Left ventricle myocardium inferior (tissue), 1 donor: Measurements from ENCODE around the gene NTM. TPM values are rescaled to one million over a fixed set of nuclear protein-coding genes. Genes with fewer than 3 reads are reported as not detected.

ENCODE experiments used
- DNase-seq: peaks from one replicate; pipeline ENCODE4 v3.0.0-alpha.2; 2020
- H3K27ac ChIP-seq: fragments of 200-600 bp; replicated peaks from 2 replicates; pipeline ENCODE4 v1.8.0; 2021
- H3K27me3 ChIP-seq: fragments of 200-600 bp; 2 replicates; pipeline ENCODE4 v1.8.0; 2021; ENCODE audit warnings: low read depth
- H3K36me3 ChIP-seq: fragments of 200-600 bp; 2 replicates; pipeline ENCODE4 v1.8.0; 2021
- H3K4me1 ChIP-seq: fragments of 200-600 bp; 2 replicates; pipeline ENCODE4 v1.8.0; 2021
- H3K4me3 ChIP-seq: fragments of 200-600 bp; 2 replicates; pipeline ENCODE4 v1.8.0; 2021; ENCODE audit warnings: mild to moderate bottlenecking, moderate library complexity
- H3K9me3 ChIP-seq: fragments of 200-600 bp; replicated peaks from 2 replicates; pipeline ENCODE4 v1.8.0; 2021
- intact Hi-C: fragments of 100-400 bp; cut with micrococcal nuclease; formaldehyde crosslinking; loops from one replicate; pipeline ENCODE4 v1.11.0; 2022
- total RNA-seq: library from RNA; stranded (reverse); fragmentation: NEBNext Ultra II Directional; extraction: Animal tissue kit (Norgen Biotek cat#: 25700); gene quantifications from one replicate; pipeline ENCODE4 v1.2.1, GENCODE V29; 2021
- TF ChIP-seq, protein P1 (sequence below): fragments of 200-600 bp; IDR thresholded peaks from 2 replicates; pipeline ENCODE4 v1.8.0; 2021; ENCODE audit warnings: antibody characterized with exemption, mild to moderate bottlenecking, borderline replicate concordance
- donor health status: DM: no; HTN: yes; CAD: no; lungs with severe emphysema.

NTM gene
- total RNA-seq, 1 donor from 2014 or later: 1.0 TPM

DNA sequence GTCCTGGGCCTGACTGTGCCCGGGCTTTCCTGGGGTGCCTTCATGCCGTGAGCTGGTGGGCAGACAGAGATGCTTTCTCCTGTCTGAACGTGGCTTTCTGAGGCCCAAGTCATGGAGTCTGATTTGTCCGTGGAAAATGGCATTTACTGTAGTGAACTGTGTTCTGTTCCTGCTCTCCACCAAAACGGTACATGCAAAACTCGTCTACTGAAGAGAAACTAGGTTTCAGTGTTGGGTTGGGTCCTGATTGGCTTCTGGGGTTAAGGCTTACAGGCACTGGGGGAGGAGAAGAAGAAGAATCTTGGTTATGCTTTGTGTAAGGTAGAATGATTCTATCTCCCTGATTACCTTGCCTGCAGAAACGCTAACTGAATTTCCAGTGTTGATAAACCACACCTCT, 541.7 kb downstream of the NTM start:
- H3K4me3 ChIP-seq: peak overlapping the region; percentile 63

GRCh38 chr11:131913267-131913666, 542.9 kb downstream of the NTM start:
- Histone ChIP-seq H3K4me3 (no peak overlapping the region), H3K9me3 (no peaks in the 10 kb centered on the region), H3K27me3 (peaks cover 97% of the 10 kb centered on the region), H3K4me1 (peaks cover 12% of the 10 kb centered on the region), H3K36me3 (no peaks in the 10 kb centered on the region), H3K27ac (no peak overlapping the region)
- TF ChIP-seq, protein P1, sequence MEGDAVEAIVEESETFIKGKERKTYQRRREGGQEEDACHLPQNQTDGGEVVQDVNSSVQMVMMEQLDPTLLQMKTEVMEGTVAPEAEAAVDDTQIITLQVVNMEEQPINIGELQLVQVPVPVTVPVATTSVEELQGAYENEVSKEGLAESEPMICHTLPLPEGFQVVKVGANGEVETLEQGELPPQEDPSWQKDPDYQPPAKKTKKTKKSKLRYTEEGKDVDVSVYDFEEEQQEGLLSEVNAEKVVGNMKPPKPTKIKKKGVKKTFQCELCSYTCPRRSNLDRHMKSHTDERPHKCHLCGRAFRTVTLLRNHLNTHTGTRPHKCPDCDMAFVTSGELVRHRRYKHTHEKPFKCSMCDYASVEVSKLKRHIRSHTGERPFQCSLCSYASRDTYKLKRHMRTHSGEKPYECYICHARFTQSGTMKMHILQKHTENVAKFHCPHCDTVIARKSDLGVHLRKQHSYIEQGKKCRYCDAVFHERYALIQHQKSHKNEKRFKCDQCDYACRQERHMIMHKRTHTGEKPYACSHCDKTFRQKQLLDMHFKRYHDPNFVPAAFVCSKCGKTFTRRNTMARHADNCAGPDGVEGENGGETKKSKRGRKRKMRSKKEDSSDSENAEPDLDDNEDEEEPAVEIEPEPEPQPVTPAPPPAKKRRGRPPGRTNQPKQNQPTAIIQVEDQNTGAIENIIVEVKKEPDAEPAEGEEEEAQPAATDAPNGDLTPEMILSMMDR: no peak
- DNase-seq: no peak
- intact Hi-C loops: no loop called here

More for the DNA sequence above, 541.7 kb downstream of the NTM start:
- Histone ChIP-seq H3K27ac (peak overlapping the region; percentile 3), H3K36me3 (no peaks in the 10 kb centered on the region), H3K27me3 (peaks cover 99% of the 10 kb centered on the region), H3K4me1 (peaks cover 12% of the 10 kb centered on the region), H3K9me3 (no peaks in the 10 kb centered on the region)
- intact Hi-C loops: no loop called here
- no peak for DNase-seq
- TF ChIP-seq, protein P1: no peak

- H3K27me3 ChIP-seq: peaks cover 96% of the 10 kb centered on the region
- peaks cover 12% of the 10 kb centered on the region for H3K4me1 ChIP-seq
- intact Hi-C loops: no loop called here
- TF ChIP-seq, protein P1: no peak
- no peak overlapping the region for H3K27ac ChIP-seq
- H3K4me3 ChIP-seq: no peak overlapping the region
- DNase-seq: no peak
- no peaks in the 10 kb centered on the region for H3K9me3 ChIP-seq
- no peaks in the 10 kb centered on the region for H3K36me3 ChIP-seq
These were observed 544.0 kb downstream of the NTM start for GRCh38 chr11:131914361-131914774.

DNA sequence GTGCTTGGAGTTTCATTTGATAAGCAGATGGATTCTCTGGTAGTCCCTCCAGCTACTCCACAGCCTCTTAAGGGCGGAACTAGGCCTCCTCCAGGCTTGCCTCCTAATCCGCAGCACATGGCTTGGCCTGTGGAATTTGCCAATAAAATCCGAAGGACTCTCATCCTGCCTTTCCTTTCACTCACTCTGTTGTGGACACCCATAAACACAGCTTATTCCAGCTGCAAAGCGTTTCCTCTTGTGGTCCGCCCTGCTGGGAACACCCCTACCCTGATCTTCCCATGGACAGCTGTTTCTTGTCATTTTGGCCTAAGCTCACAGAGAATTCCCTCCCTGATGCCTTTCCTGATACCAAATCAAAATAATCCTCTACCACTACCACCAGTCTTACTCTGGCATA, 546.2 kb downstream of the NTM start:
- TF ChIP-seq, protein P1: no peak
- DNase-seq: no peak
- Histone ChIP-seq H3K36me3 (no peaks in the 10 kb centered on the region), H3K27me3 (peaks cover 81% of the 10 kb centered on the region), H3K4me1 (peaks cover 2% of the 10 kb centered on the region), H3K27ac (no peak overlapping the region), H3K9me3 (no peaks in the 10 kb centered on the region), H3K4me3 (no peak overlapping the region)
- intact Hi-C loops: no loop called here

DNA sequence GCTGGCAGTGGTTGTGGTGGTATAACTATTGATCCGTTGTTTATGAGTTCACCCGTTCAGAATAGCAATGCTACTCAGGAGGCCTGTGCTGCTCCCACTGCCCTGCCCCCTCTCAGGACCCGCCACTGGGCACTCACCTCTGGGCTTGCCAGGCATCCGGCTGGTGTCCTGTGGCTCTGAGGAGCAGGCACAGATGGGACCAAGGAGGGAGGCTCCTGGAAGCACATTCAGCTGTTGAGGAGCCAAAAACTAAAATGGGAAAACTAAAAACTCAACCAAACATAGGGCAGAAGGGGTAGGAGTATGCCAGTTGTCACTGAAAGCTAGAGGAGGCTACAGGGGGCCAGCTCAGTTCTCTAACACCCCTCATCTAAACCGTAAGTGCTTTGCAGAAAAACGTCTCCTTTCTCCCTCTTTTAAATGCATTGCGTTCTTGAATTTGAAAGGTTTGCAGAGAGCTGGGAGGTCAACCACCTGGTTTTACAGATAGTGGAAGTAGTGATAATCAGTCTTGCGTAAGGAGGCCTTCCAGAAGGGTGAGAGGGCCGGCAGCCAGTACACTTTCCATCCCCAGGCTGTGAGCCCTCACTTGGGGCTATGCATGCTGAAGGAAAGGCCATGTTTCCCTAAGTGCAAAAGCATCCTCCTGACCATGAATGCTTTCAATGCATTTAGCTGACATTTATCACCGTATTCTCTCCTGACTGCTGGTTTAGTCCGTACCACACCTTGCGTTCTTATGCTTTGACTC, 547.4 kb downstream of the NTM start:
- no peak overlapping the region for H3K27ac ChIP-seq
- TF ChIP-seq, protein P1: no peak
- DNase-seq: no peak
- H3K9me3 ChIP-seq: no peaks in the 10 kb centered on the region
- intact Hi-C loops: no loop called here
- H3K27me3 ChIP-seq: peaks cover 70% of the 10 kb centered on the region
- no peak overlapping the region for H3K4me3 ChIP-seq
- H3K4me1 ChIP-seq: no peaks in the 10 kb centered on the region
- H3K36me3 ChIP-seq: no peaks in the 10 kb centered on the region
